PC-3 (cell line): ENCODE results near the gene BTG4.

Experiments
- EZH2 ChIP-seq: fragments of 300-600 bp; sonication (generic); IDR thresholded peaks from one replicate; pipeline ENCODE4 v1.6.1; 2017; ENCODE audit warnings: antibody characterized with exemption, mild to moderate bottlenecking, low read length; ENCODE audit not compliant: unreplicated experiment
- EZH2phosphoT487 ChIP-seq: fragments of 300-600 bp; sonication (generic); IDR thresholded peaks from 2 replicates; pipeline ENCODE4 v1.6.1; 2018; ENCODE audit warnings: mild to moderate bottlenecking, antibody characterized with exemption, low read length, borderline replicate concordance
- TF ChIP-seq, protein P1 (sequence below): fragments of 300-600 bp; sonication (generic); conservative IDR thresholded peaks from 2 replicates; pipeline ENCODE4 v1.5.1; 2017; ENCODE audit warnings: antibody characterized with exemption, low read depth, mild to moderate bottlenecking, low read length

DNA sequence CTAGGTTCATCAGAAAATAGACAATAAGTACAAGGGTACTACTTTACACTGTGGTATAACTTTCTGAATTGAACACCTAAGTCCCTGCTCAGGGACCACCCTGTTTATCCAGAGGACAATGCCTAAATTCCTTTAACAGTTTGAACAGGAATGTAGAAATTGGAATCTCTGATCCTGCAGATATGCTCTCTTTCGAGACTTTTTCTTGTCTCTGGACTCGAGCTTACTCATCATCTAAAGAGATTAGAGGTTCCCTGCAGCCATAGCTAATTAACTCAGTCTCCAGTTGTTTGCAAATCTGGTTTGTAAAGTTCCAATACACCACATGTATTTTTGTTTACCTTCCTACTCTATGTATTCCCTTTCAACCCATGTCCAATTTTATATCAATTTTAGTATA is 3.4 kb upstream of the BTG4 start:
- TF ChIP-seq EZH2 = no peak
- TF ChIP-seq, protein P1, sequence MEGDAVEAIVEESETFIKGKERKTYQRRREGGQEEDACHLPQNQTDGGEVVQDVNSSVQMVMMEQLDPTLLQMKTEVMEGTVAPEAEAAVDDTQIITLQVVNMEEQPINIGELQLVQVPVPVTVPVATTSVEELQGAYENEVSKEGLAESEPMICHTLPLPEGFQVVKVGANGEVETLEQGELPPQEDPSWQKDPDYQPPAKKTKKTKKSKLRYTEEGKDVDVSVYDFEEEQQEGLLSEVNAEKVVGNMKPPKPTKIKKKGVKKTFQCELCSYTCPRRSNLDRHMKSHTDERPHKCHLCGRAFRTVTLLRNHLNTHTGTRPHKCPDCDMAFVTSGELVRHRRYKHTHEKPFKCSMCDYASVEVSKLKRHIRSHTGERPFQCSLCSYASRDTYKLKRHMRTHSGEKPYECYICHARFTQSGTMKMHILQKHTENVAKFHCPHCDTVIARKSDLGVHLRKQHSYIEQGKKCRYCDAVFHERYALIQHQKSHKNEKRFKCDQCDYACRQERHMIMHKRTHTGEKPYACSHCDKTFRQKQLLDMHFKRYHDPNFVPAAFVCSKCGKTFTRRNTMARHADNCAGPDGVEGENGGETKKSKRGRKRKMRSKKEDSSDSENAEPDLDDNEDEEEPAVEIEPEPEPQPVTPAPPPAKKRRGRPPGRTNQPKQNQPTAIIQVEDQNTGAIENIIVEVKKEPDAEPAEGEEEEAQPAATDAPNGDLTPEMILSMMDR = no peak
- TF ChIP-seq EZH2phosphoT487 = no peak
